Tibial artery (tissue), 4 donors: ENCODE results near the gene FGGY.

Experiments
- DNase-seq, 2 donors: peaks; one replicate each; pipeline ENCODE4 v3.0.0-alpha.2; 2019
- H3K27ac ChIP-seq, 2 donors: fragments of 200-600 bp; sonication (generic) in 1 of 2; 1 replicate in 1 of 2; 2 replicates in 1 of 2; pipeline ENCODE4 v1.5.1; 2018 to 2019; ENCODE audit warnings: mild to moderate bottlenecking in 1 of 2
- H3K27me3 ChIP-seq, 2 donors: fragments of 200-600 bp; sonication (generic) in 1 of 2; one replicate each; pipeline versions ENCODE4 v1.5.1 to v1.6.0; 2016 to 2019
- H3K36me3 ChIP-seq, 3 donors: fragments of 200-600 bp; sonication (generic) in 2 of 3; one replicate each; pipeline ENCODE4 v1.5.1; 2016 to 2019; ENCODE audit warnings: mild to moderate bottlenecking in 2 of 3
- H3K4me1 ChIP-seq, 4 donors: fragments of 200-600 bp; sonication (generic) in 2 of 4; 1 replicate in 3 of 4; 2 replicates in 1 of 4; pipeline ENCODE4 v1.5.1; 2016 to 2019
- H3K4me3 ChIP-seq, 2 donors: fragments of 200-600 bp; sonication (generic) in 1 of 2; 1 replicate in 1 of 2; 2 replicates in 1 of 2; pipeline ENCODE4 v1.5.1; 2018 to 2019; ENCODE audit warnings: mild to moderate bottlenecking in 2 of 2
- H3K9me3 ChIP-seq, 3 donors: fragments of 200-600 bp; sonication (generic) in 1 of 3; one replicate each; pipeline ENCODE4 v1.5.1; 2016 to 2019
- intact Hi-C: fragments of 100-400 bp; cut with DNase I; formaldehyde crosslinking; loops from one replicate; pipeline ENCODE4 v1.15.0; 2023; ENCODE audit warnings: low total_unique reads
- TF ChIP-seq, protein P1 (sequence below), 2 experiments: fragments of 200-600 bp in 1 of 2; fragments of 450-650 bp in 1 of 2; IDR thresholded peaks; one replicate each; pipeline ENCODE4 v1.5.1; 2017 to 2019; ENCODE audit warnings: antibody characterized with exemption in 2 of 2, mild to moderate bottlenecking in 1 of 2, moderate library complexity in 1 of 2

FGGY gene

GRCh38 chr1:59564192-59564891 lies 267.4 kb downstream of the FGGY start:
- H3K27ac ChIP-seq: no peak overlapping the region
- H3K4me3 ChIP-seq: no peak overlapping the region
- no peaks in the 10 kb centered on the region for H3K36me3 ChIP-seq
- TF ChIP-seq, protein P1, sequence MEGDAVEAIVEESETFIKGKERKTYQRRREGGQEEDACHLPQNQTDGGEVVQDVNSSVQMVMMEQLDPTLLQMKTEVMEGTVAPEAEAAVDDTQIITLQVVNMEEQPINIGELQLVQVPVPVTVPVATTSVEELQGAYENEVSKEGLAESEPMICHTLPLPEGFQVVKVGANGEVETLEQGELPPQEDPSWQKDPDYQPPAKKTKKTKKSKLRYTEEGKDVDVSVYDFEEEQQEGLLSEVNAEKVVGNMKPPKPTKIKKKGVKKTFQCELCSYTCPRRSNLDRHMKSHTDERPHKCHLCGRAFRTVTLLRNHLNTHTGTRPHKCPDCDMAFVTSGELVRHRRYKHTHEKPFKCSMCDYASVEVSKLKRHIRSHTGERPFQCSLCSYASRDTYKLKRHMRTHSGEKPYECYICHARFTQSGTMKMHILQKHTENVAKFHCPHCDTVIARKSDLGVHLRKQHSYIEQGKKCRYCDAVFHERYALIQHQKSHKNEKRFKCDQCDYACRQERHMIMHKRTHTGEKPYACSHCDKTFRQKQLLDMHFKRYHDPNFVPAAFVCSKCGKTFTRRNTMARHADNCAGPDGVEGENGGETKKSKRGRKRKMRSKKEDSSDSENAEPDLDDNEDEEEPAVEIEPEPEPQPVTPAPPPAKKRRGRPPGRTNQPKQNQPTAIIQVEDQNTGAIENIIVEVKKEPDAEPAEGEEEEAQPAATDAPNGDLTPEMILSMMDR (IDR thresholded peaks at IDR 0.05): no peak
- no peaks in the 10 kb centered on the region for H3K27me3 ChIP-seq
- intact Hi-C loops: no loop called here
- no peaks in the 10 kb centered on the region for H3K9me3 ChIP-seq
- DNase-seq: no peak
- peaks cover 0 to 4% (median 0%) of the 10 kb centered on the region in 4 donors for H3K4me1 ChIP-seq

DNA sequence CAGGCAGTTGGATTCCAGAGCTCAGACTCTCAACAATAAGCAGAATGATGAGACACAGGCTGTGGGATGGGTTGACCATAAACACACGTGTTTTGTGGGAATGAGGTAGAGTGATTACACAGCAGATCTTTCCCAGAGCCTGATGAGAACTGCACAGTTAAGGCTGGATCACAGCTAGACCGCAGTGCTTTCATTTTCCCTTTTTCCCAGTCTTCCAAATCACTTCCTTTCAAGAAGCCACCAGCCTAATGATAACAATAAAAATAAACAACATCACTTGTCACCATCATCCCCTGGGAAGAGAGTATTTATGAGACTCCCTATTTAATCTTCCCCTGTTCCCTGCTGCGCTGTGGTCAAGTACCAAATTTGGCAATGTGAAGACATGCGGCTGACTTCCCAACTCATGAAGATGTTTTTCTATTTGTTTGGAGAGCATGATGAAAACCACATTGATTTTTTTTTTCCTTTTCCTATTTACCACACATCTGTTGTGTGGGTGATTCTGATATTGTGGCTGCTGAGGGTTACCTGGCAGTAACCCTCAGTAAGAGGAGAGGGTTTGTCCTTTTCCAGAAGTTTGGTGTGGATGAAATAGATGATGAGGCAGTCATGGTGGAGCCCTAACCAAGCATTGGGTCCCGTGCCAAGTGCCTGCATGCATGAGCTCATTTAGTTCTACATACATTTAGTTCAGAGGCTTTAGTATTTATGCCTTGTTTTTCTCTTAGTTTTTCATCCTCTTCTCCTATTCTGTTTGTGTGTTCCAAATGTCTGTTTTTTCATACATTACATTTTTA lies 268.9 kb downstream of the FGGY start:
- no peak for DNase-seq
- TF ChIP-seq, protein P1 (IDR thresholded peaks at IDR 0.05): no peak

GRCh38 chr1:59568158-59568935 lies 271.5 kb downstream of the FGGY start:
- DNase-seq: no peak
- Histone ChIP-seq H3K36me3 (no peaks in the 10 kb centered on the region), H3K27me3 (no peaks in the 10 kb centered on the region), H3K4me3 (no peak overlapping the region), H3K27ac (no peak overlapping the region), H3K4me1 (peaks cover 0 to 4% (median 0%) of the 10 kb centered on the region in 4 donors), H3K9me3 (no peaks in the 10 kb centered on the region)
- intact Hi-C loops: no loop called here
- TF ChIP-seq, protein P1 (IDR thresholded peaks at IDR 0.05): no peak

More for the DNA sequence above, 268.9 kb downstream of the FGGY start:
- Histone ChIP-seq H3K27ac (no peak overlapping the region), H3K27me3 (no peaks in the 10 kb centered on the region), H3K4me3 (no peak overlapping the region), H3K36me3 (no peaks in the 10 kb centered on the region), H3K9me3 (no peaks in the 10 kb centered on the region), H3K4me1 (peaks cover 0 to 4% (median 0%) of the 10 kb centered on the region in 4 donors)
- intact Hi-C loops: no loop called here

- Histone ChIP-seq H3K9me3 (peaks cover 0 to 6% (median 0%) of the 10 kb centered on the region in 3 donors), H3K27ac (no peak overlapping the region), H3K27me3 (no peaks in the 10 kb centered on the region), H3K36me3 (no peaks in the 10 kb centered on the region), H3K4me1 (peaks cover 0 to 2% (median 0%) of the 10 kb centered on the region in 4 donors), H3K4me3 (no peak overlapping the region)
- DNase-seq: no peak
- TF ChIP-seq, protein P1 (IDR thresholded peaks at IDR 0.05): no peak
- intact Hi-C loops: no loop called here
These were observed 272.3 kb downstream of the FGGY start for GRCh38 chr1:59569198-59569597.

GRCh38 chr1:59570524-59570923 lies 273.6 kb downstream of the FGGY start:
- Histone ChIP-seq H3K4me3 (no peak overlapping the region), H3K36me3 (no peaks in the 10 kb centered on the region), H3K27me3 (no peaks in the 10 kb centered on the region), H3K4me1 (no peaks in the 10 kb centered on the region), H3K27ac (no peak overlapping the region), H3K9me3 (peaks cover 0 to 6% (median 0%) of the 10 kb centered on the region in 3 donors)
- intact Hi-C loops: no loop called here
- TF ChIP-seq, protein P1 (IDR thresholded peaks at IDR 0.05): no peak
- DNase-seq: no peak
